Neural cell (in vitro differentiated cells): Measurements from ENCODE around the gene KIAA1143. TPM values are rescaled to one million over a fixed set of nuclear protein-coding genes. Genes with fewer than 3 reads are reported as not detected.

Experiments used
- H2AFZ ChIP-seq: fragments of 200-600, 300-800 bp; sonication (generic), shearing (Covaris generic); 2 replicates; pipeline ENCODE4 v1.6.0; 2014; ENCODE audit warnings: low read depth, mild to moderate bottlenecking, antibody characterized with exemption, low read length, moderate library complexity
- H3F3A ChIP-seq: fragments of 200-600 bp; shearing (Covaris generic); 2 replicates; pipeline ENCODE4 v1.6.1; 2016; ENCODE audit warnings: mild to moderate bottlenecking, moderate library complexity, mixed read lengths, antibody characterized with exemption, low read length; ENCODE audit not compliant: insufficient read depth, poor library complexity, severe bottlenecking
- H3K27ac ChIP-seq: fragments of 200-600, 300-800 bp; sonication (generic), shearing (Covaris generic); 2 replicates; pipeline ENCODE4 v1.5.1; 2014; ENCODE audit warnings: mild to moderate bottlenecking, low read length, moderate library complexity
- H3K27me3 ChIP-seq: fragments of 300-800, 200-600 bp; sonication (generic), shearing (Covaris generic); 2 replicates; pipeline ENCODE4 v1.6.0; 2014; ENCODE audit warnings: mild to moderate bottlenecking, low read depth, low read length, moderate library complexity; ENCODE audit not compliant: insufficient read depth
- H3K36me3 ChIP-seq: fragments of 300-800, 200-600 bp; sonication (generic), shearing (Covaris generic); 2 replicates; pipeline ENCODE4 v1.5.1; 2014; ENCODE audit warnings: mild to moderate bottlenecking, antibody characterized with exemption, low read length, moderate library complexity; ENCODE audit not compliant: insufficient read depth
- H3K4me2 ChIP-seq: fragments of 300-800, 200-600 bp; sonication (generic), shearing (Covaris generic); 2 replicates; pipeline ENCODE4 v1.6.0; 2014; ENCODE audit warnings: mild to moderate bottlenecking, low read length
- H3K4me3 ChIP-seq: fragments of 300-800, 200-600 bp; sonication (generic), shearing (Covaris generic); 2 replicates; pipeline ENCODE4 v1.5.1; 2014; ENCODE audit warnings: mild to moderate bottlenecking, low read length, moderate library complexity
- H3K79me2 ChIP-seq: fragments of 200-600 bp; shearing (Covaris generic); replicated peaks from 2 replicates; pipeline ENCODE4 v1.6.0; 2014; ENCODE audit warnings: mild to moderate bottlenecking, low read length, moderate library complexity; ENCODE audit not compliant: insufficient read depth
- H3K9ac ChIP-seq: fragments of 300-800, 200-600 bp; sonication (generic), shearing (Covaris generic); 2 replicates; pipeline ENCODE4 v1.6.1; 2016; ENCODE audit warnings: mild to moderate bottlenecking, low read length, mixed read lengths
- H3K9me2 ChIP-seq: fragments of 200-600 bp; shearing (Covaris generic); 2 replicates; pipeline ENCODE4 v1.6.1; 2016; ENCODE audit warnings: mild to moderate bottlenecking, low read length, mixed read lengths; ENCODE audit not compliant: insufficient read depth
- H3K9me3 ChIP-seq: fragments of 200-600, 300-800 bp; sonication (generic), shearing (Covaris generic); 2 replicates; pipeline ENCODE4 v1.6.1; 2016; ENCODE audit warnings: mild to moderate bottlenecking, mixed run types, low read length, moderate library complexity, mixed read lengths
- H4K20me1 ChIP-seq: fragments of 200-600 bp; shearing (Covaris generic); 2 replicates; pipeline ENCODE4 v1.6.1; 2016; ENCODE audit warnings: mild to moderate bottlenecking, mixed run types; ENCODE audit not compliant: insufficient read depth
- EP300 ChIP-seq: fragments of 450-650 bp; conservative IDR thresholded peaks from 2 replicates; pipeline ENCODE4 v1.6.1; 2014; ENCODE audit warnings: antibody characterized with exemption, mild to moderate bottlenecking, moderate library complexity; ENCODE audit not compliant: poor library complexity, severe bottlenecking
- EZH2 ChIP-seq: fragments of 200-600, 300-800 bp; shearing (Covaris generic), sonication (generic); IDR thresholded peaks from 2 replicates; pipeline ENCODE4 v1.6.1; 2014; ENCODE audit warnings: antibody characterized with exemption, low read length, borderline replicate concordance, mild to moderate bottlenecking; ENCODE audit not compliant: insufficient read depth, poor library complexity, severe bottlenecking
- MXI1 ChIP-seq: fragments of 450-650 bp; conservative IDR thresholded peaks from 2 replicates; pipeline ENCODE4 v1.6.1; 2014; ENCODE audit warnings: antibody characterized with exemption, mild to moderate bottlenecking; ENCODE audit not compliant: poor library complexity, severe bottlenecking
- POLR2AphosphoS5 ChIP-seq: IDR thresholded peaks from 2 replicates; pipeline ENCODE4 v1.6.1; 2012
- RAD21 ChIP-seq: fragments of 450-650 bp; conservative IDR thresholded peaks from 2 replicates; pipeline ENCODE4 v1.6.1; 2014; ENCODE audit warnings: antibody characterized with exemption, mild to moderate bottlenecking, moderate library complexity
- SMC3 ChIP-seq: fragments of 450-650 bp; conservative IDR thresholded peaks from 2 replicates; pipeline ENCODE4 v1.6.1; 2014; ENCODE audit warnings: antibody characterized with exemption, mild to moderate bottlenecking, moderate library complexity; ENCODE audit not compliant: poor library complexity
- TAF1 ChIP-seq: IDR thresholded peaks from 2 replicates; pipeline ENCODE4 v1.6.1; 2012; ENCODE audit warnings: low read depth
- polyA plus RNA-seq: library from polyadenylated mRNA; depleted of rRNA; stranded (reverse); fragments of >200 nt; gene quantifications from 2 replicates; pipeline ENCODE4 v1.2.3, GENCODE V29; 2014
- TF ChIP-seq, protein P1 (sequence below): fragments of 450-650 bp; IDR thresholded peaks from 2 replicates; pipeline ENCODE4 v1.5.1; 2014; ENCODE audit warnings: antibody characterized with exemption, mild to moderate bottlenecking, moderate library complexity; ENCODE audit not compliant: poor library complexity, severe bottlenecking
- TF ChIP-seq, protein P2 (sequence below): IDR thresholded peaks from 2 replicates; pipeline ENCODE4 v1.6.1; 2012; ENCODE audit warnings: borderline replicate concordance

The KIAA1143 gene
- polyA plus RNA-seq, 1 donor from 2014 or later = 18.4 TPM

DNA sequence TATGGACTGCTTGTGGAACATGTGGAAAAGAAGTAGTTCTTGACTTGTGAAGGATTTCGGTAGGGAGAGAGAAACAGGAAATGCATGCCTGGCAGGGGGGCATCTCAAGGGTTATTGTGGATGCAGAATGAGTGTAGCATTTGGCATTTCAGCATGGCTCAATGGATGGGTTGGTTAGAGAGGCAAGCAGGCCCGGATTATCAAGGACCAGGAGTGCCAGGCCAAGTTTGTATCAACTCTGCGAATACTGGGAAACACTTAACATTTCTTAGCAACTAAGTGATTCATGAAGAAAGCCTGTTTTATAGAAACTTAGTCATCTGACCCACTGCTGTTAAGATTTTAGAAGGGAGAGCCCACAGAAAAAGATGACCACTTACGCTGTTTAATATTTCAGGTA, 33.8 kb upstream of the KIAA1143 start:
- Histone ChIP-seq H3K9ac (no peak overlapping the region), H3K36me3 (no peaks in the 10 kb centered on the region), H3K27ac (no peak overlapping the region), H3F3A (no peaks in the 10 kb centered on the region), H3K9me3 (no peaks in the 10 kb centered on the region), H3K27me3 (no peaks in the 10 kb centered on the region), H3K4me2 (no peak overlapping the region), H4K20me1 (no peaks in the 10 kb centered on the region), H3K9me2 (no peaks in the 10 kb centered on the region), H2AFZ (no peak overlapping the region), H3K4me3 (no peak overlapping the region), H3K79me2 (no peaks in the 10 kb centered on the region)
- no peak for TF ChIP-seq MXI1
- no peak for TF ChIP-seq SMC3
- TF ChIP-seq POLR2AphosphoS5 = no peak
- TF ChIP-seq EZH2 = no peak
- TF ChIP-seq EP300 = no peak
- no peak for TF ChIP-seq RAD21
- TF ChIP-seq, protein P1, sequence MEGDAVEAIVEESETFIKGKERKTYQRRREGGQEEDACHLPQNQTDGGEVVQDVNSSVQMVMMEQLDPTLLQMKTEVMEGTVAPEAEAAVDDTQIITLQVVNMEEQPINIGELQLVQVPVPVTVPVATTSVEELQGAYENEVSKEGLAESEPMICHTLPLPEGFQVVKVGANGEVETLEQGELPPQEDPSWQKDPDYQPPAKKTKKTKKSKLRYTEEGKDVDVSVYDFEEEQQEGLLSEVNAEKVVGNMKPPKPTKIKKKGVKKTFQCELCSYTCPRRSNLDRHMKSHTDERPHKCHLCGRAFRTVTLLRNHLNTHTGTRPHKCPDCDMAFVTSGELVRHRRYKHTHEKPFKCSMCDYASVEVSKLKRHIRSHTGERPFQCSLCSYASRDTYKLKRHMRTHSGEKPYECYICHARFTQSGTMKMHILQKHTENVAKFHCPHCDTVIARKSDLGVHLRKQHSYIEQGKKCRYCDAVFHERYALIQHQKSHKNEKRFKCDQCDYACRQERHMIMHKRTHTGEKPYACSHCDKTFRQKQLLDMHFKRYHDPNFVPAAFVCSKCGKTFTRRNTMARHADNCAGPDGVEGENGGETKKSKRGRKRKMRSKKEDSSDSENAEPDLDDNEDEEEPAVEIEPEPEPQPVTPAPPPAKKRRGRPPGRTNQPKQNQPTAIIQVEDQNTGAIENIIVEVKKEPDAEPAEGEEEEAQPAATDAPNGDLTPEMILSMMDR = no peak
- TF ChIP-seq, protein P2, sequence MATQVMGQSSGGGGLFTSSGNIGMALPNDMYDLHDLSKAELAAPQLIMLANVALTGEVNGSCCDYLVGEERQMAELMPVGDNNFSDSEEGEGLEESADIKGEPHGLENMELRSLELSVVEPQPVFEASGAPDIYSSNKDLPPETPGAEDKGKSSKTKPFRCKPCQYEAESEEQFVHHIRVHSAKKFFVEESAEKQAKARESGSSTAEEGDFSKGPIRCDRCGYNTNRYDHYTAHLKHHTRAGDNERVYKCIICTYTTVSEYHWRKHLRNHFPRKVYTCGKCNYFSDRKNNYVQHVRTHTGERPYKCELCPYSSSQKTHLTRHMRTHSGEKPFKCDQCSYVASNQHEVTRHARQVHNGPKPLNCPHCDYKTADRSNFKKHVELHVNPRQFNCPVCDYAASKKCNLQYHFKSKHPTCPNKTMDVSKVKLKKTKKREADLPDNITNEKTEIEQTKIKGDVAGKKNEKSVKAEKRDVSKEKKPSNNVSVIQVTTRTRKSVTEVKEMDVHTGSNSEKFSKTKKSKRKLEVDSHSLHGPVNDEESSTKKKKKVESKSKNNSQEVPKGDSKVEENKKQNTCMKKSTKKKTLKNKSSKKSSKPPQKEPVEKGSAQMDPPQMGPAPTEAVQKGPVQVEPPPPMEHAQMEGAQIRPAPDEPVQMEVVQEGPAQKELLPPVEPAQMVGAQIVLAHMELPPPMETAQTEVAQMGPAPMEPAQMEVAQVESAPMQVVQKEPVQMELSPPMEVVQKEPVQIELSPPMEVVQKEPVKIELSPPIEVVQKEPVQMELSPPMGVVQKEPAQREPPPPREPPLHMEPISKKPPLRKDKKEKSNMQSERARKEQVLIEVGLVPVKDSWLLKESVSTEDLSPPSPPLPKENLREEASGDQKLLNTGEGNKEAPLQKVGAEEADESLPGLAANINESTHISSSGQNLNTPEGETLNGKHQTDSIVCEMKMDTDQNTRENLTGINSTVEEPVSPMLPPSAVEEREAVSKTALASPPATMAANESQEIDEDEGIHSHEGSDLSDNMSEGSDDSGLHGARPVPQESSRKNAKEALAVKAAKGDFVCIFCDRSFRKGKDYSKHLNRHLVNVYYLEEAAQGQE = no peak
- TF ChIP-seq TAF1 = no peak

DNA sequence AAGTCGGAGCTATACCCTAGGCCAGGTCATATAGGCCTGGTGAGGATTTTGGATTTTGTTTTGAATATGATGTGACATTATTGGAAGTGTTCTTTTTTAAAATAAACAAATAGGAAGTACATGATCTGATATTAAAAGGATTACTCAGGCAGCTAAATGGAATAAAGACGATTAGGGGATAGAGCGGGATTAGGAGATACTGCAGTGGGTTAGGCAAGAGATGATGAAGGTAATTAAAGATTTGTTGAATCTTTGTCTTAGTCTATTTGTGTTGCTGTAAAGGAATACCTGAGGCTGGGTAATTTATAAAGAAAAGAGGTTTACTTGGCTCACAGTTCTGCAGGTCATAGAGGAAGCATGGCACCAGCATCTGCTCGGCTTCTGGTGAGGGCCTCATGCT, 21.5 kb upstream of the KIAA1143 start:
- Histone ChIP-seq H3K79me2 (no peaks in the 10 kb centered on the region), H3K4me3 (no peak overlapping the region), H4K20me1 (no peaks in the 10 kb centered on the region), H3K36me3 (no peaks in the 10 kb centered on the region), H3K27ac (no peak overlapping the region), H2AFZ (no peak overlapping the region), H3K4me2 (no peak overlapping the region), H3K9ac (no peak overlapping the region), H3K9me2 (no peaks in the 10 kb centered on the region), H3F3A (no peaks in the 10 kb centered on the region), H3K9me3 (no peaks in the 10 kb centered on the region), H3K27me3 (no peaks in the 10 kb centered on the region)
- no peak for TF ChIP-seq EZH2
- no peak for TF ChIP-seq RAD21
- TF ChIP-seq, protein P2 = no peak
- TF ChIP-seq, protein P1 = no peak
- TF ChIP-seq MXI1 = no peak
- TF ChIP-seq TAF1 = no peak
- TF ChIP-seq POLR2AphosphoS5 = no peak
- no peak for TF ChIP-seq EP300
- no peak for TF ChIP-seq SMC3
